ENCODE results near the gene LONP2. TPM values are rescaled to one million over a fixed set of nuclear protein-coding genes. Genes with fewer than 3 reads are reported as not detected.

Gene LONP2
- 10 to 100 TPM; 55.1 to 67.0 TPM for total RNA-seq

- no peak for TF ChIP-seq CTCF (IDR thresholded peaks at IDR 0.05)
- H3K4me3 ChIP-seq: peak within 1 kb of the TSS; percentile 99
Observed at GRCh38 chr16:48244080-48244862, at the start of gene LONP2. LONP2 (plus strand) TSS chr16:48244300; CDS start chr16:48244389, 89 bp downstream.

GRCh38 chr16:48194828-48195556, 49.1 kb upstream of the LONP2 start:
- H3K36me3 ChIP-seq: no peaks in the 10 kb centered on the region
- no peaks in the 10 kb centered on the region for H3K9me3 ChIP-seq
- DNase-seq (ENCODE audit: low spot score): no peak
- H3K27ac ChIP-seq: no peak overlapping the region
- no peaks in the 10 kb centered on the region for H3K4me1 ChIP-seq (ENCODE audit: control insufficient read depth in 1 of 2, low read depth in 2 of 2)
- H3K4me3 ChIP-seq: no peak overlapping the region
- ATAC-seq (ENCODE audit: insufficient number of reproducible peaks, low FRiP score, low read depth): no peak
- no peaks in the 10 kb centered on the region for H3K27me3 ChIP-seq (replicated peaks; ENCODE audit: insufficient read depth)
- TF ChIP-seq CTCF (IDR thresholded peaks at IDR 0.05): no peak

More at GRCh38 chr16:48244080-48244862, at the start of gene LONP2:
- Histone ChIP-seq H3K27me3 (replicated peaks; ENCODE audit: insufficient read depth) (no peaks in the 10 kb centered on the region), H3K9me3 (no peaks in the 10 kb centered on the region), H3K36me3 (no peaks in the 10 kb centered on the region), H3K4me1 (ENCODE audit: control insufficient read depth in 1 of 2, low read depth in 2 of 2) (peaks cover 27 to 31% of the 10 kb centered on the region in 2 donors), H3K27ac (peak within 1 kb of the TSS; percentile 82 to 85)
- DNase-seq (ENCODE audit: low spot score) (peak; percentile 62), ATAC-seq (ENCODE audit: insufficient number of reproducible peaks, low FRiP score, low read depth) (peak; percentile 96)

- Histone ChIP-seq H3K4me3 (no peak overlapping the region), H3K9me3 (no peaks in the 10 kb centered on the region), H3K27ac (no peak overlapping the region), H3K27me3 (replicated peaks; ENCODE audit: insufficient read depth) (no peaks in the 10 kb centered on the region), H3K36me3 (no peaks in the 10 kb centered on the region), H3K4me1 (ENCODE audit: control insufficient read depth in 1 of 2, low read depth in 2 of 2) (no peaks in the 10 kb centered on the region)
- TF ChIP-seq CTCF (IDR thresholded peaks at IDR 0.05): no peak
- ATAC-seq (ENCODE audit: insufficient number of reproducible peaks, low FRiP score, low read depth): no peak
- no peak for DNase-seq (ENCODE audit: low spot score)
Observed at GRCh38 chr16:48197294-48197693, 46.8 kb upstream of the LONP2 start.

- H3K27ac ChIP-seq: no peak overlapping the region
- H3K36me3 ChIP-seq: no peaks in the 10 kb centered on the region
- DNase-seq (ENCODE audit: low spot score): no peak
- no peak overlapping the region for H3K4me3 ChIP-seq
- no peaks in the 10 kb centered on the region for H3K4me1 ChIP-seq (ENCODE audit: control insufficient read depth in 1 of 2, low read depth in 2 of 2)
- no peak for ATAC-seq (ENCODE audit: insufficient number of reproducible peaks, low FRiP score, low read depth)
- H3K27me3 ChIP-seq (replicated peaks; ENCODE audit: insufficient read depth): no peaks in the 10 kb centered on the region
- H3K9me3 ChIP-seq: no peaks in the 10 kb centered on the region
- no peak for TF ChIP-seq CTCF (IDR thresholded peaks at IDR 0.05)
Observed at GRCh38 chr16:48201515-48202201, 42.4 kb upstream of the LONP2 start.

Data from thoracic aorta (tissue), 2 donors.